ENCODE data around the gene LTBP2. TPM values are rescaled to one million over a fixed set of nuclear protein-coding genes. Genes with fewer than 3 reads are reported as not detected.
"Not testable (repeated sequence)": the region's sequence is repeated elsewhere in the genome, so short reads cannot be mapped to it uniquely, and the experiment has no call there.

The LTBP2 gene
- total RNA-seq, 1 donor from 2014 or later: 1.9 TPM

DNA sequence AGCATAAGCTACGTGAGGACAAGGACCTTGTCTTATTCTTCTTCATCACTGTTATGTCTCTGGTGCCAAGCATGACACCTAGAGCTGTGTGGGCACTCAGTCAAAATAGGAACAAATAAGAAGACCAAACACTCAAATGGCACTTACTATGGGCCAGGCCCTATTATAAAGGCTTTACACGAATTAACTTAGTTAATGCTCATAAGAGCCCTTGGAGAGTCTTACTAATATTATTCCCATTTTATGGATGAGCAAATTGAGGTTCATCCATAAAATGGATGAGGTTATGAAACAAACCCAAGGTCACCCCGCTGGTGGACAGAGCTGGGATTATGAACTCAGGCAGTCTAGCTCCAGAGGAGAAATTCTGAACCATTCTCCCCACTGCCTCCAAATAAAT lies 70.8 kb downstream of the LTBP2 start:
- TF ChIP-seq CTCF (IDR thresholded peaks at IDR 0.05; ENCODE audit: unreplicated experiment): no peak
- Mint-ChIP-seq H3K27me3 (ENCODE audit: unreplicated experiment) (peaks cover 3% of the 10 kb centered on the region), H3K4me3 (ENCODE audit: unreplicated experiment) (no peak overlapping the region), H3K9me3 (ENCODE audit: unreplicated experiment) (no peaks in the 10 kb centered on the region), H3K27ac (ENCODE audit: unreplicated experiment) (no peak overlapping the region), H3K36me3 (ENCODE audit: low read depth, unreplicated experiment) (peaks cover 3% of the 10 kb centered on the region), H3K4me1 (ENCODE audit: unreplicated experiment) (peaks cover 9% of the 10 kb centered on the region)
- no peak for DNase-seq (ENCODE audit: low spot score)

DNA sequence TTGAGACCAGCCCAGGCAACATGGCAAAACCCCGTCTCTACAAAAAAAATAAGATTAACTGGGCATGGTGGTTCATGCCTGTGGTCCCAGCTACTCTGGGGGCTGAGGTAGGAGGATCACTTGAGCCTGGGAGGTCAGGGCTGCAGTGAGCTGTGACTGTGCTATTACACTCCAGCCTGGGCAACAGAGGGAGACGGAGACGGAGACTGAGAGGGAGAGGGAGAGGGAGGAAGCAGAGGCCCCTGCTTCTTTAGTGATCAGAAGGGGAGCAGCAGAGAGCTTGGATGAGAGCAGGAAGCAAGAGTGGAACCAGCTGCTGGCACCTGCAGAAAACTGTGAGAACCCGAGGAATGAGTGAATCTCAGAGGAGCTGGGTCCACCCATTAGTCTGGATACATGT lies 72.5 kb downstream of the LTBP2 start:
- no peak overlapping the region for H3K27ac Mint-ChIP-seq (ENCODE audit: unreplicated experiment)
- H3K27me3 Mint-ChIP-seq (ENCODE audit: unreplicated experiment): no peaks in the 10 kb centered on the region
- H3K36me3 Mint-ChIP-seq (ENCODE audit: low read depth, unreplicated experiment): peaks cover 3% of the 10 kb centered on the region
- no peaks in the 10 kb centered on the region for H3K9me3 Mint-ChIP-seq (ENCODE audit: unreplicated experiment)
- H3K4me1 Mint-ChIP-seq (ENCODE audit: unreplicated experiment): peaks cover 9% of the 10 kb centered on the region
- no peak for DNase-seq (ENCODE audit: low spot score)
- no peak overlapping the region for H3K4me3 Mint-ChIP-seq (ENCODE audit: unreplicated experiment)
- no peak for TF ChIP-seq CTCF (IDR thresholded peaks at IDR 0.05; ENCODE audit: unreplicated experiment)

GRCh38 chr14:74538411-74539391 lies 73.3 kb downstream of the LTBP2 start:
- Mint-ChIP-seq H3K9me3 (ENCODE audit: unreplicated experiment) (no peaks in the 10 kb centered on the region), H3K27ac (ENCODE audit: unreplicated experiment) (no peak overlapping the region), H3K27me3 (ENCODE audit: unreplicated experiment) (no peaks in the 10 kb centered on the region), H3K4me3 (ENCODE audit: unreplicated experiment) (no peak overlapping the region), H3K4me1 (ENCODE audit: unreplicated experiment) (peaks cover 9% of the 10 kb centered on the region), H3K36me3 (ENCODE audit: low read depth, unreplicated experiment) (peaks cover 3% of the 10 kb centered on the region)
- DNase-seq (ENCODE audit: low spot score): no peak
- no peak for TF ChIP-seq CTCF (IDR thresholded peaks at IDR 0.05; ENCODE audit: unreplicated experiment)

DNA sequence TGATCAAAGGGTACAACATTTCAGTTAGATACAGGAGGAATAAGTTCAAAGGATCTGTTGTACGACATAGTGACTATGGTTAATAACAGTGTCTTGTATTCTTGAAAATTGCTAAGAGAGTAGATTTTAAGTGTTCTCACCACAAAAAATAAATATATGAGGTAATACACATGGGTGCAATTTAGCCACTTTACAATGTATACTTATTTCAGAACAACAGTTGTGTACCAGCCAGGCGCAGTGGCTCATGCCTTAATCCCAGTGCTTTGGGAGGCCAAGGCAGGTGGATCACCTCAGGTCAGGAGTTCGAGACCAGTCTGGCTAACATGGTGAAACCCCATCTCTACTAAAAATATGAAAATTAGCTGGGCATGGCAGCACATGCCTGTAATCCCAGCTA lies 75.7 kb downstream of the LTBP2 start:
- not testable (repeated sequence) for DNase-seq (ENCODE audit: low spot score); H3K27me3 Mint-ChIP-seq (ENCODE audit: unreplicated experiment); H3K27ac Mint-ChIP-seq (ENCODE audit: unreplicated experiment); H3K4me3 Mint-ChIP-seq (ENCODE audit: unreplicated experiment); H3K9me3 Mint-ChIP-seq (ENCODE audit: unreplicated experiment); H3K4me1 Mint-ChIP-seq (ENCODE audit: unreplicated experiment); H3K36me3 Mint-ChIP-seq (ENCODE audit: low read depth, unreplicated experiment)

- H3K9me3 Mint-ChIP-seq (ENCODE audit: unreplicated experiment): no peaks in the 10 kb centered on the region
- no peaks in the 10 kb centered on the region for H3K27me3 Mint-ChIP-seq (ENCODE audit: unreplicated experiment)
- H3K36me3 Mint-ChIP-seq (ENCODE audit: low read depth, unreplicated experiment): peaks cover 3% of the 10 kb centered on the region
- H3K27ac Mint-ChIP-seq (ENCODE audit: unreplicated experiment): no peak overlapping the region
- no peak overlapping the region for H3K4me3 Mint-ChIP-seq (ENCODE audit: unreplicated experiment)
- peaks cover 9% of the 10 kb centered on the region for H3K4me1 Mint-ChIP-seq (ENCODE audit: unreplicated experiment)
- no peak for TF ChIP-seq CTCF (IDR thresholded peaks at IDR 0.05; ENCODE audit: unreplicated experiment)
- DNase-seq (ENCODE audit: low spot score): no peak
Observed at GRCh38 chr14:74535756-74536325, 76.2 kb downstream of the LTBP2 start.
